ENCODE measurements around the gene HOXA10.

DNA sequence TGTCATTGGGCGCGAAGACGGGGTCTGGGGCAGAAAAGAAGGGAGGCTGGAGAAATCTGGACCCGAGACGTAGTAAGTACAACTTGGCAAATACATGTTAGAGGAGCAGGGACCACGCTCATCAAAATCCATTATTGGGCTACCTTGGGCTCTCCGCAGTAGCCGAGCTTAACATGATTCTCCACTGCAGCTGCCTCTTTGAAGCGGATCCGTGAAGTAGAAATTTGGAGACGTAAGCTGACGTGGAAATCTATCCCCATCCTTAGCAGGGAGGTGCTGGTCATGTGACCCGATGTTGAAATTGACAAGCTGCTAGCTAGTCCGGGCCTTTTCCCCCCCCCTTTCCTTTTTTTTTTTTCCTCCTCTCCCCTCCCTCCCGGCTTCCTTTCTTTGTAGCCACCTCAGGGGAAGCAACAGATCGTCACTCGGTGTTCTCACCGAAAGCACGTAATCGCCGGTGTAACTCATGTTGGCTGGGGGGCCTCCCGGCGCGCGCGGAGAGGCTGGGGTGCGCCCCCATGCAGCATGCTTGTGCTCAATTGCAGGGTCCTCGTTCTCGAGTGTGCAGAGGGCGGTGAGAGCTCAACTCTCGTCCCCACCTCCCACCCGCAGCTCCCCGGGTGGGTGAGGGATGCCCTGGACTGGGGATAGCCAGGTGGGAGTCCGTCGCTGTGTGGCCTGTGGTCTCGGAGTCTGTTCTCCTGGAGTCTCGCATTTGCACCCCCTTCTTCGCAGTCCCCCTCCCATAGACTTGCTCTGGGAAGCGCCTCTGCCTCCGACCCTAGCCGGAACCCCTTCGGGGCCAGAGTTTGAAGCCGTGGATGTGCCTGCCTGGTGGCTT, 11.1 kb upstream of the HOXA10 start, which contains the start of gene HOXA11:
- TF ChIP-seq, protein P1, sequence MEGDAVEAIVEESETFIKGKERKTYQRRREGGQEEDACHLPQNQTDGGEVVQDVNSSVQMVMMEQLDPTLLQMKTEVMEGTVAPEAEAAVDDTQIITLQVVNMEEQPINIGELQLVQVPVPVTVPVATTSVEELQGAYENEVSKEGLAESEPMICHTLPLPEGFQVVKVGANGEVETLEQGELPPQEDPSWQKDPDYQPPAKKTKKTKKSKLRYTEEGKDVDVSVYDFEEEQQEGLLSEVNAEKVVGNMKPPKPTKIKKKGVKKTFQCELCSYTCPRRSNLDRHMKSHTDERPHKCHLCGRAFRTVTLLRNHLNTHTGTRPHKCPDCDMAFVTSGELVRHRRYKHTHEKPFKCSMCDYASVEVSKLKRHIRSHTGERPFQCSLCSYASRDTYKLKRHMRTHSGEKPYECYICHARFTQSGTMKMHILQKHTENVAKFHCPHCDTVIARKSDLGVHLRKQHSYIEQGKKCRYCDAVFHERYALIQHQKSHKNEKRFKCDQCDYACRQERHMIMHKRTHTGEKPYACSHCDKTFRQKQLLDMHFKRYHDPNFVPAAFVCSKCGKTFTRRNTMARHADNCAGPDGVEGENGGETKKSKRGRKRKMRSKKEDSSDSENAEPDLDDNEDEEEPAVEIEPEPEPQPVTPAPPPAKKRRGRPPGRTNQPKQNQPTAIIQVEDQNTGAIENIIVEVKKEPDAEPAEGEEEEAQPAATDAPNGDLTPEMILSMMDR (IDR thresholded peaks at IDR 0.05): no peak
- TF ChIP-seq POLR2A (IDR thresholded peaks at IDR 0.05): no peak
